HUDEP-2 (cell line): ENCODE measurements around the gene TAOK2.
"Not testable (repeated sequence)": the region's sequence is repeated elsewhere in the genome, so short reads cannot be mapped to it uniquely, and the experiment has no call there.

Source experiments
- DNase-seq, 76 experiments: peaks; one replicate each; lab custom pipeline; 2025; ENCODE audit not compliant: unreplicated experiment in 76 of 76; lab: John Stamatoyannopoulos, UW

Gene TAOK2

GRCh38 chr16:29973384-29974246, at the start of gene TAOK2:
TSS of gene TAOK2 (plus strand) at chr16:29973868. CDS start at chr16:29977773, 3,905 bp downstream.
- peak in 75 of 76 experiments; percentile 67 to 99 (median 98) for DNase-seq

GRCh38 chr16:29925105-29925756, 48.4 kb upstream of the TAOK2 start:
- DNase-seq: peak in 1 of 76 experiments; percentile 14

GRCh38 chr16:29925781-29926710, 47.6 kb upstream of the TAOK2 start, which contains the start of gene KCTD13:
TSS of gene KCTD13 (minus strand) at chr16:29926226. CDS start at chr16:29926033, 193 bp downstream.
- peak in 74 of 76 experiments; percentile 9 to 94 (median 78) for DNase-seq

GRCh38 chr16:29926711-29927052, 47.0 kb upstream of the TAOK2 start:
- peak in 1 of 76 experiments; percentile 36 for DNase-seq

GRCh38 chr16:29927070-29927905, 46.4 kb upstream of the TAOK2 start:
- DNase-seq: no peak

GRCh38 chr16:29931750-29932149, 41.9 kb upstream of the TAOK2 start:
- DNase-seq: not testable (repeated sequence)

- no peak for DNase-seq
Observed at GRCh38 chr16:29940656-29941055, 33.0 kb upstream of the TAOK2 start.

- DNase-seq: peak in 28 of 76 experiments; percentile 8 to 68 (median 42)
Observed at GRCh38 chr16:29943846-29944799, 29.5 kb upstream of the TAOK2 start.

- no peak for DNase-seq
Observed at GRCh38 chr16:29947897-29948296, 25.8 kb upstream of the TAOK2 start.

- no peak for DNase-seq
Observed at GRCh38 chr16:29950806-29951461, 22.7 kb upstream of the TAOK2 start.

GRCh38 chr16:29951625-29952365, 21.9 kb upstream of the TAOK2 start:
- no peak for DNase-seq

- no peak for DNase-seq
Observed at GRCh38 chr16:29958756-29959155, 14.9 kb upstream of the TAOK2 start.

GRCh38 chr16:29959293-29959692, 14.4 kb upstream of the TAOK2 start:
- DNase-seq: no peak

GRCh38 chr16:29959821-29960220, 13.8 kb upstream of the TAOK2 start:
- not testable (repeated sequence) for DNase-seq

- no peak for DNase-seq
Observed at GRCh38 chr16:29961127-29961478, 12.6 kb upstream of the TAOK2 start.

GRCh38 chr16:29961479-29962343, 12.0 kb upstream of the TAOK2 start, which contains the start of gene TMEM219:
TSS of gene TMEM219 (plus strand) at chr16:29962079. CDS start at chr16:29963144, 1,065 bp downstream.
- DNase-seq: peak in 73 of 76 experiments; percentile 43 to 93 (median 81)
